Testis (tissue), 2 donors: ENCODE results near the gene LSM3.

Experiments
- CTCF ChIP-seq, 3 experiments: fragments of 450-650 bp in 2 of 3; fragments of 200-600 bp in 1 of 3; sonication (generic) in 1 of 3; IDR thresholded peaks; one replicate each; pipeline ENCODE4 v1.5.1; 2016 to 2019; ENCODE audit warnings: antibody characterized with exemption in 3 of 3, mild to moderate bottlenecking in 2 of 3, moderate library complexity in 1 of 3
- POLR2A ChIP-seq: fragments of 450-650 bp; IDR thresholded peaks from one replicate; pipeline ENCODE4 v1.6.1; 2017; ENCODE audit warnings: antibody characterized with exemption, mild to moderate bottlenecking, moderate library complexity

DNA sequence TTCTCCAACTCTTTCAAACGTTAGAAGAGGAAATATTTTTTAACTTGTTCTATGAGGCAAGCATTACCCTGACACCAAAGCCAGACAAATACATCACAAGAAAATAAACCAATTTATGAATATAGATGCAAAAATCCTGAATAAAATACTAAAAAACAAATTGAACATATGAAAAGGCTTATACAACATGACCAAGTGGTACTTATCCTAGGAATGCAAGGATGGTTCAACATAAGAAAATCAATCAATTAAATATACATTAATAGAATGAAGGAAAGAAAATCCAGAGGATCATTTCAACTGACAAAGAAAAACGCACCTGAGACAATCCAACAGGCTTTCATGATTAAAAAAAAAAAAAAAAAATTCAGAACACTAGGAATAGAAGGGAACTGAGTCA is 17.3 kb upstream of the LSM3 start:
- TF ChIP-seq CTCF (IDR thresholded peaks at IDR 0.05) = no peak
- TF ChIP-seq POLR2A = no peak
